Activated naive CD4-positive, alpha-beta T cell treated with anti-CD3 and anti-CD28 coated beads, Interleukin-2, amount 50 U/mL, for 24 hours (primary cell): ENCODE measurements around the gene OSBPL6.
"Not testable (repeated sequence)": the region's sequence is repeated elsewhere in the genome, so short reads cannot be mapped to it uniquely, and the experiment has no call there.

Experiments used
- H3K27ac Mint-ChIP-seq: one replicate; pipeline ENCODE4 v1.8.0; 2021; ENCODE audit warnings: mild to moderate bottlenecking, mixed read lengths
- H3K27me3 Mint-ChIP-seq: one replicate; pipeline ENCODE4 v1.8.0; 2021; ENCODE audit warnings: mixed read lengths
- H3K36me3 Mint-ChIP-seq: one replicate; pipeline ENCODE4 v1.8.0; 2021; ENCODE audit warnings: mixed read lengths
- H3K4me1 Mint-ChIP-seq: one replicate; pipeline ENCODE4 v1.8.0; 2021; ENCODE audit warnings: mixed read lengths
- H3K4me3 Mint-ChIP-seq: one replicate; pipeline ENCODE4 v1.8.0; 2021; ENCODE audit warnings: mild to moderate bottlenecking, mixed read lengths
- H3K9me3 Mint-ChIP-seq: one replicate; pipeline ENCODE4 v1.8.0; 2021; ENCODE audit warnings: mixed read lengths

Gene OSBPL6

DNA sequence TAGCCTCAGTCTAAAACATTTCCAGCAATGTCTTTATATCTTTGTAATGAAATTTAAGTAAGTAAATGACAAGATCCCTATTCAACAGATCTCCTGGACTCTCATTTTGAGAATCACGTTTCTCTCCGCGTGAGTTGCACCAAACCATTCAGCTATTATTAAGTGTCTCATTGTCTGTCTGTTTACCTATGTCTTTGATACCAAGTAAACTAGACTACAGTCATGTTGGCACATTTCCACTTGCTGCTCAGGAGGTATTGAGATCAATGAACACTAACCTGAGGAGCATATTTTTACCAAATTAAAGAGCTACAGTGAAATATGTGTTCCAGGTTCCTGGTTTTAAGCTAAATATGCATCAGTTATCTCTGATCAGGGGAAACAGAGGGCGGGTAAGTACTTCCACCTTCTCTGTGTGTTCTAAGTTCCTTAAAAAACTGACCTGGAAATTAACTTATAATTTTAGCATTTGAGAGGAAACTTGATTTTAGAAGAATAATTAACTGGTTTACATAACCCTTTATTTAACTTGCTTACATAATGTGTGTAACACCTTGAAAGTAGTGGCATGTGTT is 125.8 kb downstream of the OSBPL6 start:
- no peak overlapping the region for H3K27ac Mint-ChIP-seq
- no peak overlapping the region for H3K4me3 Mint-ChIP-seq
- no peaks in the 10 kb centered on the region for H3K4me1 Mint-ChIP-seq
- no peaks in the 10 kb centered on the region for H3K9me3 Mint-ChIP-seq
- H3K27me3 Mint-ChIP-seq = peaks cover 8% of the 10 kb centered on the region
- no peaks in the 10 kb centered on the region for H3K36me3 Mint-ChIP-seq

DNA sequence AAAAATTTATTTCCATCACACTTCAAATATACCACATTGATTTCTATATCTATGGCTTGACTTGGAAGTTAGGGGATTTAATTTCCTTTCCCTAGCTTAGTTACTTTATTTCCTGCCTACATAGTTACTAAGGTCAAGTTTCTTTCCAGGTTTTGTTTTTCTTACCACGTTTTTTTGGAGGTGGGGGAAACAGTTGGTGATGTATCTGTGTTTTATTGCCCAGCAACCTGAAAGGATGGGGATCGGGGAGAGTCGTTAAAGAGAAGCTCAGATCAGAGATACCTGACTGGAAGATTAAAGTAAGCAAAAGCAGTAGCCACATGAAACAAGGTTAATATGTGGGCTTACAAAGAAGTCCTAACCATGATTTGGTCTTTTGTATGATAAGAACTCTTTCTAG is 127.8 kb downstream of the OSBPL6 start:
- Mint-ChIP-seq H3K27ac (no peak overlapping the region), H3K36me3 (no peaks in the 10 kb centered on the region), H3K4me1 (no peaks in the 10 kb centered on the region), H3K9me3 (no peaks in the 10 kb centered on the region), H3K4me3 (no peak overlapping the region), H3K27me3 (peaks cover 15% of the 10 kb centered on the region)

DNA sequence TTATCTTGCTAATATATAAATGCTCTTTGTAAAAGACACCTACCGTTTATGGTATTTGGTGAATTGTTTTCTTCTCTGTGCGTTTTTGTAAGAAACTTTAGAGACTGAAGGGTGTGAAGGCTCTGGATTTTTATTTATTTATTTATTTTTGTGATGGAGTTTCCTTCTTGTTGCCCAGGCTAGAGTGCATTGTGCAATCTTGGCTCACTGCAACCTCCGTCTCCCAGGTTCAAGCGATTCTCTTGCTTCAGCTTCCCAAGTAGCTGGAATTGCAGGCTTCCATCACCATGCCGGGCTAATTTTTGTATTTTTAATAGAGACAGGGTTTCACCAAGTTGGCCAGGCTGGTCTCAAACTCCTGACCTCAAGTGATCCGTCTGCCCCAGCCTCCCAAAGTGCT is 129.0 kb downstream of the OSBPL6 start:
- H3K4me3 Mint-ChIP-seq, H3K36me3 Mint-ChIP-seq, H3K27ac Mint-ChIP-seq, H3K4me1 Mint-ChIP-seq, H3K9me3 Mint-ChIP-seq: not testable (repeated sequence)
- H3K27me3 Mint-ChIP-seq = peaks cover 15% of the 10 kb centered on the region

DNA sequence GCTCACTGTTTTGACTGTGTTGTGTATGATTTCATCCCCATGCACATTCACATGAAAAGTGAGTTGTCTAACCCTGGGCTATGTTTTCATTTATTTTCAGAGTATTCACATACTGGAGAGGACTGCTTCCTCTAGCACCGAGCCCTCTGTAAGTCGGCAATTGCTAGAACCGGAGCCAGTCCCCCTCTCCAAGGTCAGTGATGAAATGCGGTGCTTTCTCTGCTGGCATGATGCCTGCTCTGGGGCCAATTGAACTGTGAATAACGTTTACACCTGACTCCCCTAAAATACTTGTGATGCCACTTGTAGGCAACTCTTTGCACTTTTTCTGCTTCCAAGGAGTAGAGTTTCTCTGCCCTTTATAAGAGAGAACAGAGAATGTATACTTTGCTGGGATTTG is 129.8 kb downstream of the OSBPL6 start:
- Mint-ChIP-seq H3K4me1 (no peaks in the 10 kb centered on the region), H3K36me3 (no peaks in the 10 kb centered on the region), H3K27me3 (peaks cover 15% of the 10 kb centered on the region)

DNA sequence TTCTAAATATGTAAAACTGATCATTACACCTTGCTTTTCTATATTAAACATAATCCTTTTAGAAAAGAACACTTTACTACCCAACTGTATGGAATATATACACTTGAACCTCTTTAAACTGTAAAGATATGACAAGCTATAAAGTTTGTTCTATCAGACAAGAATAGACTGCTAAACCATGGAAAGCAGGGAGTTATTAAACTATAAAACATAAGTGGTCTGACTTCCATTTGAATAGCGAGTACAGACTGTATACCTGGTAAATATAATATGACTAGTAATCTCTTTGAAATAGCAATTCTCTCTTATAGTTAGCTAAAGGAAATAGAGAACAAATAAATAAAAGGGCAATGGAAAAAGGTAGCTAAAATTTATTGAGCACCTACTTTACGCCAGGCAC is 131.0 kb downstream of the OSBPL6 start:
- Mint-ChIP-seq H3K27ac (no peak overlapping the region), H3K9me3 (no peaks in the 10 kb centered on the region), H3K27me3 (peaks cover 13% of the 10 kb centered on the region), H3K4me1 (no peaks in the 10 kb centered on the region), H3K36me3 (no peaks in the 10 kb centered on the region), H3K4me3 (no peak overlapping the region)

More for the DNA sequence above, 129.8 kb downstream of the OSBPL6 start:
- no peaks in the 10 kb centered on the region for H3K9me3 Mint-ChIP-seq
- H3K27ac Mint-ChIP-seq = no peak overlapping the region
- no peak overlapping the region for H3K4me3 Mint-ChIP-seq

DNA sequence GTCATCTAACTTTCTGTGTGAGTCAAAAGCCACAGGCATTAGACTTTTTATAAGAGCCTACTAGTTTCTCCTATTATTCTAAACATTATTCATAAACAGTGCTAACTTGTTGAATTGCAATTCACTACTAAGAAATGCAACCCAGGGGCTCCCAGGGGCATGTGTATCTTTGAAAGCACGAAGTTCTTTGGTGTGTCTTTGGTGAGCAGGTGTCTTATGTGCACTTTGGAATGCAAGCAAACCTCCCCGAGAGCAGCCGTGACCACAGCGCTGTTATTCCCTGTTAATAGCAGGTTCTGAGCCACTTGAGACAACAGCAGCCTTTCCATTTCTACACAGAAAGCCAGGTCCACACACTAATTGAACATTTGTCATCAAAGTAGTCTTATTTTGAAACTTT is 133.2 kb downstream of the OSBPL6 start:
- Mint-ChIP-seq H3K27me3 (peaks cover 13% of the 10 kb centered on the region), H3K36me3 (no peaks in the 10 kb centered on the region), H3K9me3 (no peaks in the 10 kb centered on the region), H3K4me3 (no peak overlapping the region), H3K27ac (no peak overlapping the region), H3K4me1 (no peaks in the 10 kb centered on the region)

DNA sequence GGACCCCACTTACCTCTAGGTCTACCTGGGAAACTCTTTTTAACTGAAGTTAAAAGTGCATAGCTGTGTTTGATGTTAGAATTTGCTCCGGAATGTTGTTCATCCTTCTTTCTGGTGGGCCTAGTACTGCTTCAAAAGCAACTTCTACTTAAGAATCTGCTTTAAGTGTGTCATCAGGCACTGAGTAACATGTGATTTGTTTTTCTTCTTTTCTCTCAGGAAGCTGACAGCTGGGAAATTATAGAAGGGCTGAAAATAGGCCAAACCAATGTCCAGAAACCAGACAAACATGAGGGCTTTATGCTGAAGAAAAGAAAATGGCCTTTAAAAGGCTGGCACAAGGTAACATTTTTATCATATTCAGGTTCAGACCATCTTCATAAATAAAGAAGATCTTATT is 133.7 kb downstream of the OSBPL6 start:
- Mint-ChIP-seq H3K36me3 (no peaks in the 10 kb centered on the region), H3K9me3 (no peaks in the 10 kb centered on the region), H3K27me3 (peaks cover 13% of the 10 kb centered on the region), H3K4me1 (no peaks in the 10 kb centered on the region), H3K27ac (no peak overlapping the region), H3K4me3 (no peak overlapping the region)

DNA sequence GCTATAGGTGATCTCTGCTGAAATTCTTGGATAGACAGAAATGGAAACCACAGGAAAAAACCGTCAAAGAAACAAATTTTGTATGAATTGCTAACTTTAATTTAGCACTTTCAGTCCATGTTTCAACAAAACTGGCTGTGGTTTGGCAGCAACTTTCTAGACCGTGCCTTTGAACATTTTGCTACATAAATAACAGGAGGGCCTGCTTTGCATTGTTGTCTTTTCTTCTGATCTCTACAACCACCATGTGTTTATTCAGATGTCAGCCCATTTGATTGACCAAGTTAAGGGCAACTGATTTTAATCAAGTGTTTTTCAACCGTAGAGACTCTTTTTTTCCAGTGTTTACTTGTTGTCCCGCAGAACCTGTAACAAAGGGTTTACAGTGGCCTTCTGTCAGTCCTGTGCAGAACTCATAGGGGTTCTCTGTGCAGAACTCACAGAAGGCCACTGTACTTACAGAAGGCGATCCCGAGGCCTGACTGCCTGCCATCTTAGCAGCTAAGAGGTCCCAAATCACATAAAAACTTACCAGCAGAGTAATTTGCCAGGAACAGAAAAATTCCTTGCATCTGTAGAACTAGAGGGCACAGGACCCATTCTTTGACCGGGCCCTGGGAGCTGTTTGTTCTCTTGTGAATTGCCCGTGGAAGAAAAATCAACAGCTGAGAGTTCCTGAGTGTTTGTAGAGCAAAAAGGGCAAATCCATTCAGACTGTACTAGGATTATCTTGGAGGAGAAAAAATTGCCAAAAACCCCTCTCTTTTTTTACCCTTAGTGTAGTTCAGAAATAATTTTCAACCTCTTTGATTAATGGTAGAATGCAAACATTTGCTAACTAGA is 136.1 kb downstream of the OSBPL6 start:
- no peaks in the 10 kb centered on the region for H3K9me3 Mint-ChIP-seq

DNA sequence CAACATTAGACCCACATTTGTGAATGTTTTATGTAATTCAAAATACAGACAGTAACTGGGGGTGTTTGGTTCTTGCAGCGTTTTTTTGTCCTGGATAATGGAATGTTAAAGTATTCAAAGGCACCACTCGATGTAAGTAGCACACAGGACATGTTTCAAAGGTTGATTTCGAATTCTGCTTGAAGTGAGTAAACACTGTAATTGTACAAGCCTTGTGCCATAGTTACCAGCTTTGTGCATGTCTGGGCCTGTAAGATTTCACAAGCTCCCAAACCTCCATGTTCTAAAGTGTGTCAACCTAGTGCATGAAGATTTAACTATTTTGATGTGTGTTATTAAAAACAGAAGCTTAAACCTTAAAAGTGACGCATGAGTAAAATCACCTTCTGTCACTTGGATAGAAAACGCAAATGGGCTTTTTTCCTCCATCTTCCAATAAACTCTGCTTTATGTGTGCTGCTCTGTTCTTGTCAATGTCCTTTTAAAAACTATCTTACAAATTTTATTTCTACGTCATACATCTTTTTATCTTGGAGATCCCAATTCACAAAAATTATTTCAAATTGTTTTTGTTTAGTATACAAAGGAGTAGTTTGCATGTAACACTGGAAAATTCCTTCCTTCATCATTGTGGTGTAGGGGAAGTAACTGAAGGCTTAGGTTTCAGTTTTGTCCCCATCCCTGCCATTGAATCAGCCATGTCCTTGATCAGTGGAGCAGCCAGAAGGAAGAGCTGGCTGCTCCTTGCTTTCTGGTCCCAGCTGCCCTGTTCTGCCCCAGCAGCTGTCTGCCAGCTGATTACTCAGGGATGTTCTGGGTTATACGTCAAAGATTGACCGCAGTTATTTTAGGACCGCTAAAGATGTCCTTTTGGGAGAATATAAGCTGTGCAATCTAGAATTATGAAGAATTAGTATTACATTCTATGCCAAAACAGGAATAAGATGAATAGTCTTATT is 137.4 kb downstream of the OSBPL6 start:
- no peak overlapping the region for H3K4me3 Mint-ChIP-seq
- H3K27me3 Mint-ChIP-seq = no peaks in the 10 kb centered on the region
- H3K9me3 Mint-ChIP-seq = no peaks in the 10 kb centered on the region
- H3K4me1 Mint-ChIP-seq = no peaks in the 10 kb centered on the region
- no peak overlapping the region for H3K27ac Mint-ChIP-seq
- no peaks in the 10 kb centered on the region for H3K36me3 Mint-ChIP-seq

More for the DNA sequence above, 136.1 kb downstream of the OSBPL6 start:
- Mint-ChIP-seq H3K27ac (no peak overlapping the region), H3K27me3 (peaks cover 7% of the 10 kb centered on the region), H3K4me1 (no peaks in the 10 kb centered on the region), H3K36me3 (no peaks in the 10 kb centered on the region), H3K4me3 (no peak overlapping the region)

DNA sequence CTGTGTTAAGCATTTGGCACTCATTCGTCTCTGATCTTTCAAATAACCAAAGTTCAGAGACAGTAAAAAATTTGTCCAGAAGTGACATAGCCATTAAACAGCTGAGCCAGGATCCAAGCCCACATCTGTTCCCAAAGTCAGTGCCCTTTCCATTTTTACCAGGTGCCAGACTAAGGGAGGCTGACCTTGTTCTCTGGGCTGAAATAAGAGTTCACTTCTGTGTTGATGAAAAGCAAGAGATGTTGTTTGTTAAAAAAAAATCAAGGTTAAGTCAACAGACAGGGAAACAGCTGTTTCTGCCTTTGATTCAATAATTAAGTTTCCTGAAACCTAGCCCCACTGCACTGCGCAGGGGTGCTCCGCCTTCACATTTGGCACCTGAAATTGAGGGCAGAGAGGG is 139.5 kb downstream of the OSBPL6 start:
- Mint-ChIP-seq H3K4me1 (no peaks in the 10 kb centered on the region), H3K36me3 (no peaks in the 10 kb centered on the region), H3K9me3 (no peaks in the 10 kb centered on the region), H3K27me3 (no peaks in the 10 kb centered on the region), H3K27ac (no peak overlapping the region), H3K4me3 (no peak overlapping the region)

DNA sequence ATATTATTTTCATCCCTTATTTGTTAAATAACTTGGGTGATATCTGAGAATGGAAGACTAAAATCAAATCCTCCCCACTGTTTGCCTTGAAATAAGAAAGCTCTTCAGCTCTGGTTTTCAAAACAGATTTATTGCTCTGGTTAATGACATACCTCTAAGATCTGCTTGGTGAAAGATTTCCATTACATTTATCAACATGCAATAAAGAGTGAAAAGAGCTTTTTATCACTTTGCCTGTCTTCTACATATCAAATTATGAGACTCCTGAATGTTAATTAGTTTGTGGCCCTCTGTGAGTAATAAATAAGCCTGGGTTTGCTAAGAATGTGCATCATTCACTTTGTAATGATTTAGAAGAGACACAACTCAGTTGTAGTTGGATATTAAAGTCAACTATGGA is 140.9 kb downstream of the OSBPL6 start:
- Mint-ChIP-seq H3K4me3 (no peak overlapping the region), H3K27ac (no peak overlapping the region), H3K4me1 (no peaks in the 10 kb centered on the region), H3K36me3 (no peaks in the 10 kb centered on the region), H3K9me3 (no peaks in the 10 kb centered on the region), H3K27me3 (no peaks in the 10 kb centered on the region)

DNA sequence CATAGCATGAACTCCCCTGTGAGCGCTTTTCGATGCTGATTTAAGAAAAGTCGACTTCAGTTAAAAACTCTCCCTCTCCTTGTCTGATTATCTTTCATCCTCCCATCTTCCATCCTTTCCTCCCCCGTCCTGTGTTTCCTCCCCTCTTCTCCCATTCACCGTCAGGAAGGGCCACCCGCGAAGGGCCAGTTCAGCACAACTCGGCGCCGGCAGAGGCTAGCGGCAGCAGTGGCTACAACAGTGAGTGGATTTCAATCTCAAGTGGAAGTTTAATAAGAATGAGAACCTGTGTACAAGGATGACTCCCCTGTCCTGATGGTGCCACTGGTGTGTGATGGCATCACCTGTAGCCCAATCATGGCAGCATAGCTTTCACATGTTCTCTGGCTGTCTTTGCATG is 149.8 kb downstream of the OSBPL6 start:
- H3K36me3 Mint-ChIP-seq = no peaks in the 10 kb centered on the region
- H3K27me3 Mint-ChIP-seq = peaks cover 21% of the 10 kb centered on the region
- H3K27ac Mint-ChIP-seq = no peak overlapping the region
- no peak overlapping the region for H3K4me3 Mint-ChIP-seq
- no peaks in the 10 kb centered on the region for H3K9me3 Mint-ChIP-seq
- H3K4me1 Mint-ChIP-seq = no peaks in the 10 kb centered on the region

DNA sequence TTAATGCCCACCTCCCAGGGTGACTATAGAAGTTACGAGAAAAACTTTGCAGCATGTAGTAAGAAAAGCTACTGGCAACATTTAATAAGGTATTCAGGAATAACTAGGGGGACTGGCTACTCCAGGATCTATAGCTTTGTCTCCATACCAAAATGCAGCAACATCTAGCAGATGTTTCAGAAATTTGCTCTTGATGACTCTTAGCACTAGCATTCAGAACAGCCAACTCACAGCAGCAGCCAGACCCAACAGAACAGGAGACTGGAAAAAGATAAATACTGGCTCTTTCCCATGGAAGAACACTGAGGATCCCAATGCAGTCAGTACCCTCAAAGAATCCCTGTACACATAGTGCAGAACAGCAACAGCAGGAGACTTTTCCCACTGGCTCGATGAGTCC is 151.6 kb downstream of the OSBPL6 start:
- H3K9me3 Mint-ChIP-seq = no peaks in the 10 kb centered on the region
- no peaks in the 10 kb centered on the region for H3K4me1 Mint-ChIP-seq
- H3K4me3 Mint-ChIP-seq = no peak overlapping the region
- H3K36me3 Mint-ChIP-seq = no peaks in the 10 kb centered on the region
- H3K27me3 Mint-ChIP-seq = peaks cover 21% of the 10 kb centered on the region
- no peak overlapping the region for H3K27ac Mint-ChIP-seq

DNA sequence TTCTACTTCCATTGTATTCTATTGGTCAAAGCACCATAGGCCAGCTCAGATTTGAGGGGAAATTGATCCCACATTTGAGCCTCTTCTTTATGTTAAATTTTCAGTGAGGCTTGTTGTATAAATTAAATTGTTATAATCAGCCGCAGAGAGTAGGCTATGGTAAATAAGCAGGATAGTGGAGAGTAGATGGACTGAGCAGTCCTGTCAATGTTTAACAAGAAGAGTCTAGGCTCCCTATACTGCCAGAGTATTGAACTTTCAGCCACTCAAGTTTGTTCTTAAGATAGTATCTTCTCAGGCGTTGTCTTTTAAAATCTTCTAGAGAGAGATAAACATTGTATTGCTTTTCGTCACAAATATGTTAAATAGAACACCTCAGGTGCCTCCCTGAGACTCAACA is 155.7 kb downstream of the OSBPL6 start:
- peaks cover 25% of the 10 kb centered on the region for H3K27me3 Mint-ChIP-seq
- no peak overlapping the region for H3K4me3 Mint-ChIP-seq
- no peaks in the 10 kb centered on the region for H3K4me1 Mint-ChIP-seq

DNA sequence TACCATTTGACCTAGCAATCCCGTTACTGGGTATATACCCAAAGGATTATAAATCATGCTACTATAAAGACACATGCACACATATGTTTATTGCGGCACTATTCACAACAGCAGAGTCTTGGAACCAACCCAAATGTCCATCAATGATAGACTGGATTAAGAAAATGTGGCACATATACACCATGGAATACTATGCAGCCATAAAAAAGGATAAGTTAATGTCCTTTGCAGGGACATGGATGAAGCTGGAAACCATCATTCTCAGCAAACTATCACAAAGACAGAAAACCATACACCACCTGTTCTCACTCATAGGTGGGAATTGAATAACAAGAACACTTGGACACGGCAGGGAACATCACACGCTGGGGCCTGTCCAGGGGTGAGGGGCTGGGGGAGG is 163.4 kb downstream of the OSBPL6 start:
- H3K36me3 Mint-ChIP-seq, H3K4me3 Mint-ChIP-seq, H3K4me1 Mint-ChIP-seq, H3K27ac Mint-ChIP-seq, H3K27me3 Mint-ChIP-seq: not testable (repeated sequence)
- H3K9me3 Mint-ChIP-seq = peaks cover 10% of the 10 kb centered on the region

More for the DNA sequence above, 155.7 kb downstream of the OSBPL6 start:
- peaks cover 10% of the 10 kb centered on the region for H3K9me3 Mint-ChIP-seq
- no peak overlapping the region for H3K27ac Mint-ChIP-seq
- H3K36me3 Mint-ChIP-seq = no peaks in the 10 kb centered on the region
